Common myeloid progenitor, CD34-positive (primary cell): ENCODE data around the gene STX12.
"Not testable (repeated sequence)": the region's sequence is repeated elsewhere in the genome, so short reads cannot be mapped to it uniquely, and the experiment has no call there.

Source experiments
- CTCF ChIA-PET: fragments of 350-600 bp; sonication (Branson Sonifier 250); formaldehyde crosslinking; loops from one replicate; lab custom pipeline; 2021; ENCODE audit warnings: antibody characterized with exemption; lab: Charles Lee
- POLR2A ChIA-PET: fragments of 350-600 bp; sonication (Branson Sonifier 250); formaldehyde crosslinking; loops from one replicate; lab custom pipeline; 2021; ENCODE audit warnings: antibody characterized with exemption; lab: Charles Lee
- DNase-seq, 3 donors: peaks; one replicate each; pipeline versions ENCODE4 v3.0.0 to v3.0.0-alpha.2; 2013
- H3K27ac ChIP-seq, 2 experiments: 1 replicate in 1 of 2; 2 replicates in 1 of 2; pipeline ENCODE4 v1.7.0; 2013; ENCODE audit warnings: inconsistent platforms in 2 of 2, low read length in 2 of 2, mild to moderate bottlenecking in 2 of 2, low read depth in 1 of 2, moderate library complexity in 1 of 2; ENCODE audit not compliant: severe bottlenecking in 2 of 2, insufficient read depth in 1 of 2, poor library complexity in 1 of 2
- H3K27me3 ChIP-seq, 5 experiments: replicated peaks in 2 of 5; 1 replicate in 3 of 5; 2 replicates in 2 of 5; pipeline versions ENCODE4 v1.6.1 to v1.7.0; 2013; ENCODE audit warnings: low read length in 4 of 5, mild to moderate bottlenecking in 2 of 5, moderate library complexity in 2 of 5, inconsistent platforms in 1 of 5; ENCODE audit not compliant: insufficient read depth in 5 of 5, control insufficient read depth in 4 of 5
- H3K36me3 ChIP-seq, 4 experiments: 1 replicate in 2 of 4; 2 replicates in 2 of 4; pipeline versions ENCODE4 v1.6.1 to v1.7.0; 2013; ENCODE audit warnings: low read length in 3 of 4, control low read depth in 1 of 4, mild to moderate bottlenecking in 1 of 4; ENCODE audit not compliant: control insufficient read depth in 4 of 4, insufficient read depth in 4 of 4
- H3K4me1 ChIP-seq, 4 experiments: 1 replicate in 3 of 4; 2 replicates in 1 of 4; pipeline versions ENCODE4 v1.6.1 to v1.7.1; 2013; ENCODE audit warnings: low read length in 3 of 4, mild to moderate bottlenecking in 3 of 4, control low read depth in 1 of 4, inconsistent platforms in 1 of 4, moderate library complexity in 1 of 4; ENCODE audit not compliant: control insufficient read depth in 4 of 4, insufficient read depth in 4 of 4; ENCODE audit errors: control extremely low read depth in 1 of 4
- H3K4me3 ChIP-seq, 7 experiments: 1 replicate in 4 of 7; 2 replicates in 3 of 7; pipeline versions ENCODE4 v1.5.1 to v1.7.0; 2013; ENCODE audit warnings: mild to moderate bottlenecking in 7 of 7, low read length in 6 of 7, moderate library complexity in 6 of 7, inconsistent platforms in 2 of 7, low read depth in 2 of 7, control low read depth in 1 of 7; ENCODE audit not compliant: insufficient read depth in 4 of 7, control insufficient read depth in 1 of 7; ENCODE audit errors: extremely low read depth in 1 of 7
- H3K9me3 ChIP-seq, 5 experiments: 1 replicate in 4 of 5; 2 replicates in 1 of 5; pipeline versions ENCODE4 v1.6.1 to v1.7.1; 2013; ENCODE audit warnings: low read length in 4 of 5, mild to moderate bottlenecking in 2 of 5, inconsistent platforms in 1 of 5, low read depth in 1 of 5, moderate library complexity in 1 of 5; ENCODE audit not compliant: control insufficient read depth in 4 of 5, insufficient read depth in 2 of 5; ENCODE audit errors: control extremely low read depth in 1 of 5
- WGBS: methylation state at CpG from one replicate; pipeline ENCODE4 v1.1.5; 2013; ENCODE audit not compliant: insufficient coverage; 5-methylcytosine and 5-hydroxymethylcytosine counted together

The STX12 gene

GRCh38 chr1:27823784-27824183 lies 50.8 kb downstream of the STX12 start:
- H3K9me3 ChIP-seq = no peaks in the 10 kb centered on the region
- ChIA-PET CTCF (no interaction called here), POLR2A (no interaction called here)
- peaks cover 1 to 26% (median 13%) of the 10 kb centered on the region in 4 experiments for H3K36me3 ChIP-seq
- DNase-seq = no peak
- no peak overlapping the region for H3K27ac ChIP-seq
- WGBS = 100% methylated on average over 1 of the region's 4 CpGs
- H3K4me3 ChIP-seq = no peak overlapping the region
- H3K27me3 ChIP-seq = no peaks in the 10 kb centered on the region
- no peaks in the 10 kb centered on the region for H3K4me1 ChIP-seq

DNA sequence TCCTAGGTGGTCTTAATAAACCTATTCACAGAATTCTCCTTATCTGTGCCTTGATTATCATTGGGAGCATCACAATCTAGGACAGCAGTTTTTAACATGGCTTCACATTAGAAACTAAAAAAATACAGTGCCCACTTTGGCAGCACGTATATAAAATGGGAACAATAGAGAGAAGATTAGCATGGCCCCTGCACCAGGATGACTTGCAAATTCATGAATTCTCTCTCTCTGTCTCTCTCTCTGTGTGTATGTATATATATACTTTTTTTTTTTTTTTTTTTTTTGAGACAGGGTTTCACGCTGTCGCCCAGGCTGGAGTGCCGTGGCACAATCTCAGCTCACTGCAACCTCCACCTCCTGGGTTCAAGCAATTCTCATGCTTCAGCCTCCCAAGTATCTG lies 51.4 kb downstream of the STX12 start:
- H3K27me3 ChIP-seq = no peaks in the 10 kb centered on the region
- ChIA-PET POLR2A (no interaction called here), CTCF (no interaction called here)
- peaks cover 0 to 21% (median 11%) of the 10 kb centered on the region in 4 experiments for H3K36me3 ChIP-seq
- H3K9me3 ChIP-seq = no peaks in the 10 kb centered on the region
- no peak overlapping the region for H3K27ac ChIP-seq
- no CpG with 5 or more reads among the region's 4 CpGs for WGBS
- H3K4me1 ChIP-seq = no peaks in the 10 kb centered on the region
- no peak for DNase-seq
- H3K4me3 ChIP-seq = no peak overlapping the region

DNA sequence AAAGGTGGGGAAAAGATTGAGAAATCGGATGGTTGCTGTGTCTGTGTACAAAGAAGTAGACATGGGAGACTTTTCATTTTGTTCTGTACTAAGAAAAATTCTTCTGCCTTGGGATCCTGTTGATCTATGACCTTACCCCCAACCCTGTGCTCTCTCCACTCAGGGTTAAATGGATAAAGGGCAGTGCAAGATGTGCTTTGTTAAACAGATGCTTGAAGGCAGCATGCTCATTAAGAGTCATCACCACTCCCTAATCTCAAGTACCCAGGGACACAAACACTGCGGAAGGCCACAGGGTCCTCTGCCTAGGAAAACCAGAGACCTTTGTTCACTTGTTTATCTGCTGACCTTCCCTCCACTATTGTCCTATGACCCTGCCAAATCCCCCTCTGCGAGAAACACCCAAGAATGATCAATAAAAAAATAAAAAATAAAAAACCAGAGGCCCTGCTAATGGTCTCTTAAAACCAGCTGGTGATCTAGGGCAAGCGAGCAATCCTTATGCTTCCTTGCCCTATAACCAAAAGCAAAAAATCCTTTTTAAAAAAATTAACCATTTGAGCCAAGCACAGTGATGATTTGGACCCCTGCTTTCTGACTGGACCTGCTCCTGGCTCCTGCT lies 56.4 kb downstream of the STX12 start:
- POLR2A ChIA-PET = not testable (repeated sequence)

DNA sequence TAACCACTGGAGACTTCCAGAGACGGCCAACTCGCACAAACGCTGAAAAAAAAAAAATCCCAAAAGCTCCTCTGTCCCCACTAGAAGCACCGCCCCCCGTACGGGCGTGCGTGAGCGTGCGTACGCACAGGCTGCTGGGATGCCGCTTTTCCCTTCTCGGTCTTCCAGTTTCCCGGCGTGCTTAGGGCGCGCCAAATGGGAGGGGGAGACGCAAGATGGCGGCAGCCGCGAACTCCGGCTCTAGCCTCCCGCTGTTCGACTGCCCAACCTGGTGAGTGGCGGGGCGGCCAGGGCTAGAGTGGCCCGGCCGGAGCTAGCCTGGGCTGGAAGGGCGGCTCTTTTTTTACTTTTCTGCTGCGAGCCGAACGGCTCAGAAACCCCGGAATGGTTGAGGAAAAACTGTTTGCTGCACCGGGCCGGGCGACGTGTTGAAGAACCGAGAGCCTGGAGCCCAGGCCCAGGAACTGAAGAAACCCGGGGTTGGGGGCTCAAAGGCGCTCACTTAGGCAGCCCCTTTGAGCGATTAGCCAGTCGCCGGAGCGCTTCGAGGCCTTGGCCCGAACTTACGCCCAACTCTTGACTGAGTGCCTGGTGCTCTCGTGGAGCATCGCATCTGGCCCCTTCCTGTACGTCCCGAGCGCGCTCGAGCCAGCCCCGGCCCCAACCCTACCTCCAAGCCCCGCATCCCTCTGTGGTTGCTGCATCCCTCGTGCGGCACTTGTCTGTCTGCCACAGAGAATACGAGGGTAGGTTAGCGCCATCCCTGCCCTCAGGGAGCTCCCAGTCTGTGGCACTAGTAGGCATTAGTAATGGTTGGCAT lies 57.8 kb downstream of the STX12 start, which contains the start of gene PPP1R8:
TSS of gene PPP1R8 (plus strand) at position 162 of the 820 bp plus-strand sequence. CDS start at position 216, 54 bp downstream.
- no peaks in the 10 kb centered on the region for H3K9me3 ChIP-seq
- POLR2A ChIA-PET = interaction anchor here (0.6 to 0.8 kb wide), 3 partner anchors 12 to 608 kb away, joined by 3 to 4 read pairs (median 3); no protein-coding TSS in a partner anchor
- H3K4me1 ChIP-seq = peaks cover 6 to 18% (median 12%) of the 10 kb centered on the region in 4 experiments
- peak within 1 kb of the TSS; percentile 78 to 97 (median 95) for H3K4me3 ChIP-seq
- no peaks in the 10 kb centered on the region for H3K27me3 ChIP-seq
- WGBS = 0% methylated on average over 40 of the region's 60 CpGs
- peaks cover 0 to 26% (median 17%) of the 10 kb centered on the region in 4 experiments for H3K36me3 ChIP-seq
- peak; percentile 92 to 94 (median 92) for DNase-seq
- CTCF ChIA-PET = interaction anchor here (0.6 to 0.9 kb wide), 3 partner anchors 11 to 148 kb away, joined by 3 to 4 read pairs (median 3); no protein-coding TSS in a partner anchor
- peak within 1 kb of the TSS; percentile 94 to 96 for H3K27ac ChIP-seq

More for the DNA sequence above, 56.4 kb downstream of the STX12 start:
- DNase-seq, H3K27me3 ChIP-seq, H3K9me3 ChIP-seq, CTCF ChIA-PET: not testable (repeated sequence)
- 100% methylated on average over 1 of the region's 4 CpGs for WGBS
- peaks cover 0 to 18% (median 13%) of the 10 kb centered on the region in 4 experiments for H3K36me3 ChIP-seq
- H3K4me3 ChIP-seq = peak overlapping the region in 3 of 7 experiments; percentile 90 to 96 (median 95)
- peak overlapping the region in 1 of 2 experiments; percentile 96 for H3K27ac ChIP-seq
- H3K4me1 ChIP-seq = peaks cover 6 to 18% (median 12%) of the 10 kb centered on the region in 4 experiments

DNA sequence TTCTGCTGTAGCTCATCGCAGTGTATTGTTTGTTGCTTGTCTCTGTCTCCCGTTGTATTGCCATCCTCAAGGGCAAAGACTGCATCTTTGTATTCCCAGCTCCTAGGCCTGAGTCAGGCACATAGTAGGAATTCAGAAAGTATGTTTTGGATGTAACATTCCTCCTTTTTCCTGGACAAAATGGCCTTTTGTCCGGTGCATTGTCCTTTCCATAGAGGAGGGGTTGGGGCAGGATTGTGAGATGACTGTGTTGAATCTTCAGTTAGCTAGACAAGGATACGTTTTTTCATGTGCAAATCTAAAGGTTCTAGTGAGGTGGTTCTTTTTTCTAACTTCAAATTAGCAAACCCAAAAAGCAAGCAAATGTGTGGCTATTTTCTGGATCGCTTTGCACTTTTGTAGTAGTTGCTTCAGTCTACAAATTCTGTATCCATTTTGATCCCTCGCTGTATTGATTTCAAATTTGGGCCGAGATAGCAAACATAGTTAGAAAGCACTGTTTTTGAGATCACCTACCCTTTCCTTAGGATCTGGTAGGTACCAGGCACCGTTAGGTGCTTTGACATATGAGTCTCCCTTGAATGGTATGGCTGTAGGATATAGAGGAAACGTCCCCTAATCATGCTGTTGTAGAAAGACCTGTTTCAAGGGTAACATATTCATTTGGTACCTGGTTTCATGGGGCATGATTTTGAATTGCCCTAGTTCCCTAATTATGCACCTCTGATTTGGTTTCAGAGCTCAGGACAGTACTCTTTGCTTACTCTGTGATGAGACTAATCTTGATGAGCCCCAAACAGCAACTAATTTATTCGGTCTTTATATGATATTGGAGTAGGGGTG lies 58.8 kb downstream of the STX12 start:
- POLR2A ChIA-PET = interaction anchor here (0.8 kb wide), 1 partner anchor 109 kb away, joined by 3 read pairs; no protein-coding TSS in a partner anchor
- peak overlapping the region; percentile 94 to 96 for H3K27ac ChIP-seq
- H3K27me3 ChIP-seq = no peaks in the 10 kb centered on the region
- H3K36me3 ChIP-seq = peaks cover 0 to 26% (median 18%) of the 10 kb centered on the region in 4 experiments
- peaks cover 6 to 18% (median 12%) of the 10 kb centered on the region in 4 experiments for H3K4me1 ChIP-seq
- peak overlapping the region in 6 of 7 experiments; percentile 78 to 97 (median 95) for H3K4me3 ChIP-seq
- DNase-seq = no peak
- no peaks in the 10 kb centered on the region for H3K9me3 ChIP-seq
- WGBS = 61% methylated on average over 7 of the region's 10 CpGs
- CTCF ChIA-PET = interaction anchor here (0.7 to 1.6 kb wide), 2 partner anchors 10 to 149 kb away, joined by 3 to 5 read pairs; no protein-coding TSS in a partner anchor

DNA sequence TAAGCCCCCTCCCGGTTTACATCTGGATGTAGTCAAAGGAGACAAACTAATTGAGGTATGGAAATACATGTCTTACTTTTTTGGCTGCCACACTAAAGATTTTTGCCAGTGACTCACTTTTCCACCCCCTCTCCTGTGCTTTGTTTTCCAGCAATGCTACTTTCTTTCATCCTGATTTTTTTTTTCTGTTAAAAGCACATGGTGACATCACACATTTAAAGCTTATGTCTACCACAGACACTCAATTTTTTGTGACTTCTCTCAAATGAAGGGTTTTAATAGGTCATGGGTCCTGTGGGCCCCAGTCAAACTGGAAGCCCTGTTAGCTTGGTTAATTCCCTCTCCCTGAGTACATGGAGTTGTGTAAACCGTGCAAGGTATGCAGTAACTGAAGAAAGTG lies 59.7 kb downstream of the STX12 start:
- Histone ChIP-seq H3K4me1 (peaks cover 6 to 18% (median 12%) of the 10 kb centered on the region in 4 experiments), H3K9me3 (no peaks in the 10 kb centered on the region), H3K4me3 (no peak overlapping the region), H3K27me3 (no peaks in the 10 kb centered on the region), H3K27ac (no peak overlapping the region), H3K36me3 (peaks cover 0 to 26% (median 18%) of the 10 kb centered on the region in 4 experiments)
- ChIA-PET POLR2A (no interaction called here), CTCF (interaction anchor here (1.6 to 1.8 kb wide), 2 partner anchors 9 to 17 kb away, joined by 4 to 5 read pairs; no protein-coding TSS in a partner anchor)
- no peak for DNase-seq
- WGBS = no CpG with 5 or more reads among the region's 2 CpGs
